Lower lobe of right lung (tissue), 2 donors: Measurements from ENCODE around the gene GDPD2. TPM values are rescaled to one million over a fixed set of nuclear protein-coding genes. Genes with fewer than 3 reads are reported as not detected.

ENCODE experiments used
- ATAC-seq, 2 donors: fragments of 200-7000 bp; cut with Tn5 transposase; one replicate each; pipeline ENCODE4 v1.9.1; 2020 to 2022; ENCODE audit warnings: mild to moderate bottlenecking in 2 of 2, moderate library complexity in 2 of 2
- DNase-seq: peaks from one replicate; pipeline ENCODE4 v3.0.0-alpha.2; 2020
- H3K27ac ChIP-seq: fragments of 200-600 bp; one replicate; pipeline ENCODE4 v1.8.0; 2022
- H3K27me3 ChIP-seq: fragments of 200-600 bp; one replicate; pipeline ENCODE4 v1.8.0; 2022; ENCODE audit warnings: low read depth
- H3K36me3 ChIP-seq: fragments of 200-600 bp; one replicate; pipeline ENCODE4 v1.8.0; 2022; ENCODE audit warnings: mild to moderate bottlenecking
- H3K4me1 ChIP-seq: fragments of 200-600 bp; one replicate; pipeline ENCODE4 v1.8.0; 2022
- H3K4me3 ChIP-seq: fragments of 200-600 bp; one replicate; pipeline ENCODE4 v1.8.0; 2022; ENCODE audit warnings: mild to moderate bottlenecking
- H3K9me3 ChIP-seq: fragments of 200-600 bp; one replicate; pipeline ENCODE4 v1.8.0; 2022
- CTCF ChIP-seq: fragments of 200-600 bp; IDR thresholded peaks from one replicate; pipeline ENCODE4 v1.8.0; 2022; ENCODE audit warnings: antibody characterized with exemption, mild to moderate bottlenecking
- intact Hi-C: fragments of 100-400 bp; cut with DNase I; formaldehyde crosslinking; loops from one replicate; pipeline ENCODE4 v1.11.0; 2022
- total RNA-seq: library from RNA; stranded (reverse); fragmentation: NEBNext Ultra II Directional; extraction: Animal tissue kit (Norgen Biotek cat#: 25700); gene quantifications from one replicate; pipeline ENCODE4 v1.2.1, GENCODE V29; 2021
- donor health status: DM: no; HTN: yes; CAD: no; lungs with severe emphysema.

The GDPD2 gene
- total RNA-seq, 1 donor from 2014 or later: not detected

DNA sequence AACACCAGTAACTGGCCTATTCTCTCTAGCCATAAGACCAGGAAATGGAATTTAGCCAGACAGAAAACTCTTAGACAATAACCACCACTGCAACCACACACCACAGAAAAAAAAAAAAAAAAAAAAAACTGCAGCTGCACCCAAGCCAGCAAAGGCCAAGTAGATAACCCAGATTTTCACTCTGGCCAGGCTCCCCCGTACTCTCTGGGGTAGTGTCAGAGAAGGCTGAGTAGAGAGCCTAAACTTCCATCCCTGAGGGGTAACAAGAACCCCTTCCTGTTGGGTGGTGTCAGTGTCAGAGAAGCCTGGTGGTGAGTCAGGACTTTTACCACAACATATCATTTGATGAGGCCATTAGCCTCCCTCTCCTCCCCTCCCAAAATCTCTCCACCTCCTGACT is 15.9 kb downstream of the GDPD2 start:
- no peak for TF ChIP-seq CTCF
- no peak for DNase-seq
- H3K36me3 ChIP-seq: no peaks in the 10 kb centered on the region
- H3K27ac ChIP-seq: no peak overlapping the region
- H3K27me3 ChIP-seq: peaks cover 2% of the 10 kb centered on the region
- no peak overlapping the region for H3K4me3 ChIP-seq
- no peak for ATAC-seq
- intact Hi-C loops: no loop called here
- no peaks in the 10 kb centered on the region for H3K9me3 ChIP-seq
- no peaks in the 10 kb centered on the region for H3K4me1 ChIP-seq

- H3K27ac ChIP-seq: no peak overlapping the region
- H3K4me1 ChIP-seq: peaks cover 3% of the 10 kb centered on the region
- no peak overlapping the region for H3K4me3 ChIP-seq
- H3K36me3 ChIP-seq: no peaks in the 10 kb centered on the region
- H3K27me3 ChIP-seq: peaks cover 18% of the 10 kb centered on the region
- no peak for TF ChIP-seq CTCF
- no peaks in the 10 kb centered on the region for H3K9me3 ChIP-seq
- intact Hi-C loops: no loop called here
- DNase-seq: no peak
- no peak for ATAC-seq
These were observed 19.1 kb downstream of the GDPD2 start for GRCh38 chrX:70442224-70442623.

GRCh38 chrX:70444326-70444945 is 21.3 kb downstream of the GDPD2 start, which contains the start of gene DLG3:
DLG3 (plus strand) TSS chrX:70444835; CDS start chrX:70445202, 367 bp downstream.
- intact Hi-C loops: no loop called here
- peaks cover 3% of the 10 kb centered on the region for H3K4me1 ChIP-seq
- ATAC-seq (peak in 1 of 2 donors; percentile 54), DNase-seq (no peak)
- TF ChIP-seq CTCF: no peak
- no peaks in the 10 kb centered on the region for H3K36me3 ChIP-seq
- H3K27ac ChIP-seq: no peak within 1 kb of the TSS
- H3K4me3 ChIP-seq: peak within 1 kb of the TSS; percentile 19
- H3K9me3 ChIP-seq: no peaks in the 10 kb centered on the region
- H3K27me3 ChIP-seq: peaks cover 18% of the 10 kb centered on the region

- Histone ChIP-seq H3K27me3 (peaks cover 18% of the 10 kb centered on the region), H3K4me3 (peak overlapping the region; percentile 19), H3K27ac (no peak overlapping the region), H3K4me1 (peaks cover 3% of the 10 kb centered on the region), H3K36me3 (no peaks in the 10 kb centered on the region), H3K9me3 (no peaks in the 10 kb centered on the region)
- DNase-seq: no peak
- TF ChIP-seq CTCF: no peak
- ATAC-seq: peak; percentile 11 to 31
- intact Hi-C loops: no loop called here
These were observed 22.0 kb downstream of the GDPD2 start for GRCh38 chrX:70444946-70445656.

GRCh38 chrX:70445951-70446350 is 22.8 kb downstream of the GDPD2 start:
- TF ChIP-seq CTCF: no peak
- intact Hi-C loops: no loop called here
- Histone ChIP-seq H3K36me3 (no peaks in the 10 kb centered on the region), H3K27me3 (peaks cover 18% of the 10 kb centered on the region), H3K27ac (no peak overlapping the region), H3K4me1 (peaks cover 3% of the 10 kb centered on the region), H3K4me3 (no peak overlapping the region), H3K9me3 (no peaks in the 10 kb centered on the region)
- DNase-seq: no peak
- ATAC-seq: no peak
